Regular cardiac myocyte (primary cell): ENCODE measurements around the gene CFTR. TPM values are rescaled to one million over a fixed set of nuclear protein-coding genes. Genes with fewer than 3 reads are reported as not detected.

Experiments
- total RNA-seq: library from RNA; depleted of rRNA; stranded (reverse); fragments of >200 nt; gene quantifications from 2 replicates; pipeline ENCODE4 v1.2.3, GENCODE V29; 2014

CFTR gene
- under 0.01 TPM in 2 replicates for total RNA-seq

GRCh38 chr7:117479225-117480054, at the start of gene CFTR:
TSS of gene CFTR (plus strand) at chr7:117480025. CDS start at chr7:117480095, 70 bp downstream.

Other genes starting within 250 kb of the CFTR start
- gene WNT2, start 157.0 kb upstream of the CFTR start, total RNA-seq: under 0.01 and 0.19 TPM in 2 replicates
- gene ASZ1, start 52.5 kb upstream of the CFTR start, total RNA-seq: not detected in 2 replicates